Neural progenitor cell (in vitro differentiated cells): ENCODE data around the gene ATR.

ENCODE experiments used
- CTCF ChIP-seq: fragments of 200-600 bp; sonication (generic); IDR thresholded peaks from 2 replicates; pipeline ENCODE4 v1.5.1; 2017; ENCODE audit warnings: antibody characterized with exemption, mild to moderate bottlenecking
- EZH2 ChIP-seq: fragments of 200-600 bp; sonication (generic); IDR thresholded peaks from 2 replicates; pipeline ENCODE4 v1.6.1; 2017; ENCODE audit warnings: antibody characterized with exemption, mild to moderate bottlenecking, moderate library complexity

DNA sequence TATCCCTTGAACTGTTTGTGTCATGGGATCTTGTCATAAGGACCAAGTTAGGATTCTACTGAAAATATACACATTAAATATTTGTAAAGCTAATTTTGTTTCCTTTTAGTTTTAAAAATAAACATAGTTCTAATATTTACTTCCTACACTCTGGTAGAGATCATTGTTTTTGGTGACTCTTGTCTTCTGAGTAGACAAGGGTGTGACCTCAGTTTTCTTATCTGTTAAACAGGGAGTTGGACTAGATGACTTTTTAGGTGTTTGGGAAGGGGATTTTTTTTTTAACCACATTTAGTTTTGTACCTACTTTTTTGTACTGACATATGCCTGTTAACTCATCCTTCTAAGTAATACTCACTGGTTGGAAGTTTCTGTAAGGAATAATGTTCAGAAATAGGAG is 48.4 kb upstream of the ATR start:
- TF ChIP-seq CTCF (no peak), EZH2 (no peak)
